GM23338 (cell line): ENCODE measurements around the gene FXYD2.

Experiments
- CTCF ChIP-seq, 2 experiments: fragments of 200-600 bp in 1 of 2; sonication (generic) in 1 of 2; conservative IDR thresholded peaks; 2 replicates each; pipeline versions ENCODE4 v1.5.1 to v1.6.1; 2016 to 2017; ENCODE audit warnings: antibody characterized with exemption in 2 of 2, low read depth in 2 of 2, mild to moderate bottlenecking in 2 of 2, moderate library complexity in 1 of 2
- POLR2AphosphoS5 ChIP-seq: IDR thresholded peaks from 2 replicates; pipeline ENCODE4 v1.6.1; 2016; ENCODE audit warnings: antibody characterized with exemption, low read depth

- TF ChIP-seq CTCF (conservative IDR thresholded peaks at IDR 0.05; ENCODE audit: low read depth in 2 of 2) (no peak), POLR2AphosphoS5 (no peak)
Measured at GRCh38 chr11:117789241-117789640, 35.3 kb downstream of the FXYD2 start.
